Measurements from ENCODE around the gene WDR55.

WDR55 gene

GRCh38 chr5:140677947-140678346 is 13.2 kb downstream of the WDR55 start:
- no peak for TF ChIP-seq CTCF (IDR thresholded peaks at IDR 0.05; ENCODE audit: extremely low read depth, missing control alignments)
- peak; percentile 46 for DNase-seq (ENCODE audit: low spot score)

- no peak for TF ChIP-seq CTCF (IDR thresholded peaks at IDR 0.05; ENCODE audit: extremely low read depth, missing control alignments)
- DNase-seq (ENCODE audit: low spot score) = no peak
Measured at GRCh38 chr5:140678993-140679392, 14.3 kb downstream of the WDR55 start.

DNA sequence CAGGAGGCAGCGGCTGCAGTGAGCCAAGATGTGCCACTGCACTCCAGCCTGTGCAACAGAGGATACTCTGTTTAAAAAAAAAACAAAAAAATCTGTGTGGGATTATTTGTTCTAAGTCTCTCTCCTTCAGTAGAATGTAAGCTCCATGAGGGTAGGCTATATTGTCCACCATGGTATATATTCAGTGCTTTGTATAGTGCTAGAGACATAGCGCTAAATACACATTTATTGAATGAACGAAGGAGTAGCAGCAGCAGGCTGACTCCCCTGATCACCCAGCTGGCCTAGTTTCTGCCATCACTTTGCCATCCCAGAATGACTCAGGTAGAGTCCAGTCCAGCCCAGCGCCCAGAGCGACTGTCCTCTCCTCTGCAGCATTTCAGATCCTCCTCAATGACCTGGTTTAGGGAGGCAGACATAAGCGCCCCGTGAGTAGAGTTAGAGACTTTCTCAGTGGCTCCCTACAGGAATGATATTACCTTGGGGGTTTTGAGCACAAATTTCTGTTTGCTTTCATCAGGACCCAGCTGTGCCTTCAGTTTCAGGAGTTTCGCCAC is 25.8 kb downstream of the WDR55 start:
- no peak for TF ChIP-seq CTCF (IDR thresholded peaks at IDR 0.05; ENCODE audit: extremely low read depth, missing control alignments)
- no peak for DNase-seq (ENCODE audit: low spot score)

DNA sequence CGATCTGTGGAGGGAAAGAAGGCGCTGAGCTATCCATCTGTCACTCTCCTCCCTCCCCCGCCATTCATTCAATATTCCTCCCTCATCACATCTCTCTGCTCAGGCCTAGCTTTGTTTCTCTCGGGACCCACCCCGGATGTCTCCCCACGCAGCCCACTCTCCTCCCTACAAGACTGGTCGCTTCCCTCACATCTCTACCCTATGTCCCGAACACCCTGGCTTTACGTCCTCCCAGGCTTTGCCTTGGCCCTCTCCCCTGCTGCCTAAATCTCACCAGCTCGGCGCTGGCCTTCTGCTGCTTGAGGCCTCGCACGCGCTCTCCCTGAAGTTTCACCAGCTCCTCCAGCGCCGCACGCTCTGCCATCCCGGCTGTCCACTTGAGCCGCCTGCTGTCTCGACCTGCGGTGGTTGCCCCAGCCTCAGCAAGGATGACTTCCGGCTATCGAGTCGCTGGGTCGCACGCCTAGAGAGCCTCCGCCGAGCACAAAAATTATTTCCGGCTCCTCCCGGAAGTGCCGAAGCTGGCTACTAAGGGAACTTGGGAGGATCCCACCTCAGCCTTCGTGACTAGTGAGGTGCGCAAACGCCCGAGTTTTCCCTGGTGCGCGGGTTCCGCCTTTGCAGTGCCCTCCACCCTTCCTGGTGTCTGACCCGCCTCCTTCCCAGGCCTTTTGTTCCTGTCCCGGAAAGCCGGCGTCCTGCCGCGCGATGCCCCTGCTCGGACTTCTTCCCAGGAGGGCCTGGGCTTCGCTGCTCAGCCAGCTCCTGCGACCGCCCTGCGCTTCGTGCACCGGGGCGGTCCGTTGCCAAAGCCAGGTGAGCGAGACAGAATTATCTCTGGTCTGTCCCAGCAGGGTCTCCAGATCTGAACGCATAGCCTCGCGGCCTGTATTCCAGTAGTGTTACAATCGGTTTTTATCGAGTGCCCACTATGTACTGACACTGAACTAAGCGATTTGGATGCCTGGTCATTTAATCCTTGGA is 26.5 kb downstream of the WDR55 start, which contains the start of the genes HARS1 and HARS2:
Gene HARS1, minus strand, starts transcription at position 430 of the 984 bp plus-strand sequence. Its CDS starts 66 bp downstream, at position 364.
Gene HARS2, plus strand, starts transcription at position 515 of the 984 bp plus-strand sequence. Its CDS starts 194 bp downstream, at position 709.
- peak; percentile 87 for DNase-seq (ENCODE audit: low spot score)
- TF ChIP-seq CTCF (IDR thresholded peaks at IDR 0.05; ENCODE audit: extremely low read depth, missing control alignments) = no peak

- DNase-seq (ENCODE audit: low spot score) = no peak
- no peak for TF ChIP-seq CTCF (IDR thresholded peaks at IDR 0.05; ENCODE audit: extremely low read depth, missing control alignments)
Measured at GRCh38 chr5:140694276-140694675, 29.6 kb downstream of the WDR55 start.

DNA sequence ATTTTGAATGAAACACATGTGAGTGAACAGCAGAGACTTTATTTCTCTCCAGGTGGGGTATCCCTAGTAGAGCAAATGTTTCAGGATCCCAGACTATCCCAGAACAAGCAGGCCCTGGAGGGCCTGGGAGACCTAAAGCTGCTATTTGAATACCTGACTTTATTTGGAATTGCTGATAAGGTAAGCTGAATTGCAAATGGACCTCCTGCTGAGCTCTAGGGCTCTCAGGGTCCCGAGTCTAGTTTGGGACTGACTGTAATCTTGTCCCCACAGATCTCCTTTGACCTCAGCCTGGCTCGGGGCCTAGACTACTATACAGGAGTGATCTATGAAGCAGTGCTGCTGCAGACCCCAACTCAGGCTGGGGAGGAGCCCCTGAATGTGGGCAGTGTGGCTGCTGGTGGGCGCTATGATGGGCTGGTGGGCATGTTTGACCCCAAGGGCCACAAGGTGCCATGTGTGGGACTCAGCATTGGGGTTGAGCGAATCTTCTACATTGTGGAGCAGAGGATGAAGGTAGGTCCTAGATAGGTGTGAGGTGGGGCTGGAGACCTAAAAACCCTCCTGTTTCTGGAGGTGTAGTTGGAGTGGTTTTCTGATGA is 32.3 kb downstream of the WDR55 start:
- no peak for TF ChIP-seq CTCF (IDR thresholded peaks at IDR 0.05; ENCODE audit: extremely low read depth, missing control alignments)
- no peak for DNase-seq (ENCODE audit: low spot score)
